ENCODE data around the gene KCND2. TPM values are rescaled to one million over a fixed set of nuclear protein-coding genes. Genes with fewer than 3 reads are reported as not detected.

Gene KCND2
- total RNA-seq, 1 donor from 2014 or later = 13.7 TPM

GRCh38 chr7:120512701-120513100 lies 239.7 kb downstream of the KCND2 start:
- no peaks in the 10 kb centered on the region for H3K4me1 Mint-ChIP-seq (ENCODE audit: low read depth)
- H3K9me3 Mint-ChIP-seq (ENCODE audit: low read depth) = no peaks in the 10 kb centered on the region
- H3K27ac Mint-ChIP-seq = no peak overlapping the region
- no peak overlapping the region for H3K4me3 Mint-ChIP-seq (ENCODE audit: low read depth)
- no peaks in the 10 kb centered on the region for H3K36me3 Mint-ChIP-seq (ENCODE audit: insufficient read depth)
- DNase-seq (ENCODE audit: low spot score, unreplicated experiment) = no peak
- H3K27me3 Mint-ChIP-seq = no peaks in the 10 kb centered on the region
- TF ChIP-seq CTCF (IDR thresholded peaks at IDR 0.05; ENCODE audit: unreplicated experiment) = no peak

GRCh38 chr7:120519224-120519623 lies 246.2 kb downstream of the KCND2 start:
- Mint-ChIP-seq H3K27ac (peak overlapping the region; percentile 60), H3K36me3 (ENCODE audit: insufficient read depth) (no peaks in the 10 kb centered on the region), H3K27me3 (no peaks in the 10 kb centered on the region), H3K4me1 (ENCODE audit: low read depth) (peaks cover 6% of the 10 kb centered on the region), H3K4me3 (ENCODE audit: low read depth) (no peak overlapping the region), H3K9me3 (ENCODE audit: low read depth) (no peaks in the 10 kb centered on the region)
- DNase-seq (ENCODE audit: low spot score, unreplicated experiment) = no peak
- TF ChIP-seq CTCF (IDR thresholded peaks at IDR 0.05; ENCODE audit: unreplicated experiment) = no peak

- Mint-ChIP-seq H3K27ac (peak overlapping the region; percentile 8), H3K4me1 (ENCODE audit: low read depth) (peaks cover 6% of the 10 kb centered on the region), H3K4me3 (ENCODE audit: low read depth) (no peak overlapping the region), H3K9me3 (ENCODE audit: low read depth) (no peaks in the 10 kb centered on the region), H3K27me3 (no peaks in the 10 kb centered on the region), H3K36me3 (ENCODE audit: insufficient read depth) (no peaks in the 10 kb centered on the region)
- TF ChIP-seq CTCF (IDR thresholded peaks at IDR 0.05; ENCODE audit: unreplicated experiment) = no peak
- DNase-seq (ENCODE audit: low spot score, unreplicated experiment) = no peak
Measured at GRCh38 chr7:120521761-120522737, 249.1 kb downstream of the KCND2 start.

- DNase-seq (ENCODE audit: low spot score, unreplicated experiment) = no peak
- no peaks in the 10 kb centered on the region for H3K27me3 Mint-ChIP-seq
- no peak for TF ChIP-seq CTCF (IDR thresholded peaks at IDR 0.05; ENCODE audit: unreplicated experiment)
- peaks cover 6% of the 10 kb centered on the region for H3K4me1 Mint-ChIP-seq (ENCODE audit: low read depth)
- no peaks in the 10 kb centered on the region for H3K9me3 Mint-ChIP-seq (ENCODE audit: low read depth)
- H3K27ac Mint-ChIP-seq = no peak overlapping the region
- H3K36me3 Mint-ChIP-seq (ENCODE audit: insufficient read depth) = no peaks in the 10 kb centered on the region
- no peak overlapping the region for H3K4me3 Mint-ChIP-seq (ENCODE audit: low read depth)
Measured at GRCh38 chr7:120523985-120524384, 251.0 kb downstream of the KCND2 start.

DNA sequence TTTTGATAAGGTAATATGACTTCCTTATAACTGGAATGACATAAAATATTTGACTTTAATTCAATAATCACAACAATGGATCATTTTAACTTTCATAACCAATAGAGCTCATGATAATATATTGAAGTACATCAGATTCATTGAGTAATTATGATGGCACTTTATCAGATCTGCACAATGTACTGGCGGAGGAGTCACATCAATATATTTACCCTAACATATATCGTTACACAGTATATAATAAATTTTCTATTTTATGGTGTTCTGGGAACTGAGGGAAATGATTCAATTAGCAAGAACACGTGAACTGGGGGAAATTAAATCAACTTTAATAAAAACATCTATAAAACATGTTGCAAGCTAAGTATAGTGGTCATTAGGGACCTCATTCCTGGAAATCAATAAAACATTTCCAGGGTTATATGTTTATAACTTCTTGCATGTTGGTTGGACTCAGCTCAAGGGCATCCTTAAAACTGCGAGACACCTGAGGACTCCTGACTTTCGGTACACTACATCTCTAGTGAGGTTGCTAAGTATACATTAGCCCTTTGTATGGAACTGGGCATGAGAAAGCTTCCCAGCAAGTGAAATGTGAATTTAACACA lies 254.0 kb downstream of the KCND2 start:
- no peaks in the 10 kb centered on the region for H3K27me3 Mint-ChIP-seq
- no peak overlapping the region for H3K27ac Mint-ChIP-seq
- TF ChIP-seq CTCF (IDR thresholded peaks at IDR 0.05; ENCODE audit: unreplicated experiment) = no peak
- no peaks in the 10 kb centered on the region for H3K36me3 Mint-ChIP-seq (ENCODE audit: insufficient read depth)
- no peaks in the 10 kb centered on the region for H3K9me3 Mint-ChIP-seq (ENCODE audit: low read depth)
- DNase-seq (ENCODE audit: low spot score, unreplicated experiment) = no peak
- peaks cover 4% of the 10 kb centered on the region for H3K4me1 Mint-ChIP-seq (ENCODE audit: low read depth)
- no peak overlapping the region for H3K4me3 Mint-ChIP-seq (ENCODE audit: low read depth)
